GM21528 (cell line): ENCODE measurements around the gene NRG3.
"Not testable (repeated sequence)": the region's sequence is repeated elsewhere in the genome, so short reads cannot be mapped to it uniquely, and the experiment has no call there.

Experiments used
- ATAC-seq: cut with Tn5 transposase; IDR thresholded peaks from one replicate; pipeline ENCODE4 v1.9.1; 2021; ENCODE audit warnings: mild to moderate bottlenecking, moderate library complexity; ENCODE audit not compliant: unreplicated experiment, low FRiP score

NRG3 gene

GRCh38 chr10:82267014-82267413 is 392.0 kb downstream of the NRG3 start:
- ATAC-seq: no peak

- no peak for ATAC-seq
Measured at GRCh38 chr10:82267465-82267864, 392.5 kb downstream of the NRG3 start.

GRCh38 chr10:82267960-82268359 is 393.0 kb downstream of the NRG3 start:
- no peak for ATAC-seq

DNA sequence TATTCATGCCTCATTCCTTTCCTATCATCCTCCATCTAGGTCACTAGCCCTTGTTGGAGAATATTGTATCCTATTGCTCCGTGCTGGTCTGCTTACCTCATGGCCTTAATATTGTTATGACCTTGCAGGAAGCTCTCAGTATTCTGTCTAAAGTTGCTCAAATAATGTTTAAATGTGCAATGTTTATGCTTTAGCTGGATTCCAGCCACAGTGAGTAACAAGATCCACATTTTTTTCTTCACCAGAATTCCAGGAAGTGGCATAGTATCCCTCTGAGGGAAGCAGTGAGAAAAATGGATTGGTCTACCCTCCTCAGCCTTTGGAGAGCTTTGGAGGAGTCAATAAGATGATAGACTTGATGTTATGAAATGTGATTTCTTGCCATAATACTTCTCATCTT is 402.6 kb downstream of the NRG3 start:
- ATAC-seq: no peak

DNA sequence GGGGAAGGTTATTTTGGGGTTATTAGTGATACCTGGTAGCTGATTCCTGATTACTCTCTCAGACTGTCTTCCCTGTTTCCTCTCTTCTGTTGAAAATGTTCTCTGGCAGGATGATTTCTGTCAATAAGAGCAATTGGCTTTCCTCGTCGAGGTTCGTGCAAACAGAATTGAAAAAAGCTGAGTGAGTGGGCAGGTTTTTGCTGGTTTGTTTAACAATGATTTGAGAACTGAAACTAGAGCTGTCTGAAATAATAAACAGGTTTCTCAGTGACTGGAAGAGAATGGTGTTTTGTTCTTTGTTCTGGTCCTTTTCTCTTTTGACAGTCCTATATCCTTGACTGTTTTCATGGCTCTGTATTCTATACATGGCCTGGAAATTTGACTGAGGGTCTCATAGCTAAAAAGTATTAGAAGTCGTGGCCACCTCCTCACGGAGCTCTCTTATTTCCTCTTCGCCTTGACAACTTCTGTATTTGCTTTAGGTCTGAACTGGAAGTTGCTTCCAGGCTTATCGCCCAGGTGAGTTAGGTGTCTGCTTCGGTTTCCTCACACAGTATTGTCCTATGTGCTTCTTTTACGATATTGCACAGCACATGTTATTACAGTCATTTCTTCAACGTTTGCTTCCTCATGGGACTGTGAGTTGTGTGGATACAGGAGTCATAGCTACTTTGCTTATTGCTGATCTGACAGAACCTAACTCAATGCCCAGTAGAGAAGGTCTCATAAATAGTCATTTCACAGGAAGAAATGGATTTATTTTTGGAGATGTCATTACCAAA is 403.6 kb downstream of the NRG3 start:
- no peak for ATAC-seq

DNA sequence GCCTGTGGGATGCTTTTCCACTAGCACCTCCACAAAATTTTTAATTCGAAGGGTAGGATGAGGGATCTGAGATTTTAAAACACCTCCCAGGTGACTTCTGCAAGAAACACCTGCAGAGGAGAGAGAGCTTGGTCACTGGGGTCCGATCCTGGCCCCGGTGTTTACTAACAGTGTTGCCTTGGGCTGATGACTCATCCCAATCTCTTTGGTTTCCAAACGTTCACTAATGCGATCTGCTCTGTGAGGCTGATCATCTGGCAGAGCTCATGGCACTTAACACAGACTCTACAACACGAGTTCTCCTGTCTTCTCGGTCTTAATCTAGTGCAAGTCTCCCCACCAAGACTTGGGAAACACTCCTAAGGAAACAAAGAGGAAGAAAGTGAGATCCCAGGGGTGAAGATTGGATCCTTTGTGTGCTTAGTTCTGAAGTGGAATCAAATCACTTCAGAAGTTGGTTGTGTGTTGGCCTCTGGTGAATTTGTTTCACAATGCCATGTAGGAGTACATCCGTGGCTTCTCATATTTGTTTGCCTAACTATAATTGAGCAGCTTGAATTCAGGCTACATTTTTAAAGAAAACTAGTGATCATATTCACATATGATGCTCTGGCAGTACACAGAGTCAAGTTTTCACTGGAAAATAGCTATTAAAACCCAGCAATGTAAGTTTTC is 407.9 kb downstream of the NRG3 start:
- ATAC-seq: no peak

DNA sequence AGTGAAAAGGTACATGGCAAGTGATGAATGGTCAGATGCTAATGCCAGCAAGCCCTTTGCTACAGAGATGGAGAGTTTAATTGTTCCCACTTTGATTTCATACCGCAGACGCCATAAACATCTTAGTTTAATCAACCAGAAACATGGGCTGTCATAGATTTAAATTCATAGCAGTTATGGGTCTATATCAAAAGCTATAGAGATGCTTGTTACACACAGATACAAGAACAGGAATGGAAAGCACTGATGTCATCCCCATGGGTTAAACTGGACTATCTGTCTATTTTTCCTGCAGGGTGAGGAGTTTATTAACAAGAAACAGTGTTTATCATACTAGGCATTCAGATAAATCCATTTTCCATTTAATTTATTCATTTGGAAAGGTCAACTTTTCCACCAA is 409.2 kb downstream of the NRG3 start:
- ATAC-seq: no peak

DNA sequence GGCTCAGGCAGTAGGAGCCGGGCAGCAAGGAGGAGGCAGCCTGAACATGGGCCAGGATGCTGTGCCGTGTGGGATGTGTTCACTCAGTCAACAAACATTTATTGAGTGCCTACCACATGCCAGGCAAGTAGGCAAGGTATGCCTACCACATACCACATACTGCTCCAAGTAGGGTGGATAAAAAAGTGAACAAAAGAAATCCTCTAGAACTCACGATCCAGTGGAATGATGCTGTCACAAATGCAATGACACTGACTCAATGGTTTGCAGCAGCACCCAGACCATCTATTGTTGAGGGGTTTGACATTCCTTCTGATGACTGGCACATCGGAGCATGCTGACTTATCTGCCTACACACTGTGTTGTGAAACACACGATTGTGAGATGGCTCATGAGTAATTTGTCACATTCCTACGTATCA is 413.5 kb downstream of the NRG3 start:
- no peak for ATAC-seq

DNA sequence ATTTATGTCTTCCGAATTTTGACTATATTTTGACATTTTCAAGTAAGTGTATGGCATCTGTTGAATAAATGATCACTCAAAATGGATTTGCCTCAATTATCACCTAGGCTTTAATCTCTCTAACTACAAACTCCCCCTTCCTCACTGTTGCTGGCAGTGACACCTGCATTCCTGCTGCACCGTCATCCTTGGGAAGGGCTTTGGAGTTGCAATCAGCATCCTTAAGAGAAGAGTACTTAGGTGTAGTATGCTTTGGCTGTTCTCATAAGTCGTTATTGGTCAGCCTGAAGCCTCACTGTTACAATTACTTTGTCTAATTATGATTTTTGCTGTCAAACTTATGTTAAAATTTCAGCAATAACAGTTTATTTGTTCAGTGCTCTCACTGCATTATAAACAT is 415.0 kb downstream of the NRG3 start:
- no peak for ATAC-seq

- ATAC-seq: no peak
Measured at GRCh38 chr10:82294874-82295378, 419.9 kb downstream of the NRG3 start.

DNA sequence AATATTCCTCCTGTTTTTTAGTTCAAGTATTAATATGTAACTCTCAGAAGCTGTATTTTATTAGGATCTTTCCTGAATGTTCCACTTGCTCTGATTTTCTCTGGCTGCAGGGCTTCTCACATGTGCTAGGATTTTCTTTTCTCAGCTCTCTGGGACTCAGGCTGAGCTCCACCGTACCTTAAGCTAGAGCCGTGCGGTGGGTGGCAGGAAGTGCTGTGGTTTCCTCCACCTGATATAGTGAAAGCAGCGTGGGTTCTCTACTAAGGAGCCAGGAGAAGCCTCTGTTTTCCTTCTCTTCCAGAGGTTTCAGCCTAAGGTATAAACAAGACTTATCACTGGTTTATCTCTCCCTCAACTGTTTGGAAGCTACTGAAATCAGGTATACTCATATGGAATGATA is 433.6 kb downstream of the NRG3 start:
- ATAC-seq: no peak

GRCh38 chr10:82310839-82311238 is 435.8 kb downstream of the NRG3 start:
- ATAC-seq: no peak

GRCh38 chr10:82313401-82313800 is 438.4 kb downstream of the NRG3 start:
- no peak for ATAC-seq

- no peak for ATAC-seq
Measured at GRCh38 chr10:82318534-82318933, 443.5 kb downstream of the NRG3 start.

GRCh38 chr10:82319074-82319473 is 444.1 kb downstream of the NRG3 start:
- no peak for ATAC-seq

GRCh38 chr10:82319562-82319961 is 444.6 kb downstream of the NRG3 start:
- ATAC-seq: no peak

DNA sequence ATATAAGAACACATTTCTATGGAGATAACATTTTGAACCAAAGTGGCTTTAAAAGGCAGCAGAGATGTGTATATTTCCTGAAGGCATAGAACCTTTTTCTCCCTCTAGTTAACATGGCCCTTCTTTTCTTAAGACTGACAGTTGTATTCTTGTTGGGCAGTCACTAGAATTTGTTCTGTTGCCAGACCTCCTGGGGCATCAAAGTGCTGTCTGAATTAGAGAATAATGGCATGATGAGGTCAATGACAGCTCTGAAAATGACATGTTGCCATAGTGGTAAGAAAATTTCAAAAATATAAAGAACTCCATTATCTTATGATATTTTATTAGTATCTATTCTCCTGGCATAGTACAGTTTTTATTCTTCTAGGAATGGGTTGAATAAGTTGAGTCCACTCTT is 446.7 kb downstream of the NRG3 start:
- no peak for ATAC-seq

DNA sequence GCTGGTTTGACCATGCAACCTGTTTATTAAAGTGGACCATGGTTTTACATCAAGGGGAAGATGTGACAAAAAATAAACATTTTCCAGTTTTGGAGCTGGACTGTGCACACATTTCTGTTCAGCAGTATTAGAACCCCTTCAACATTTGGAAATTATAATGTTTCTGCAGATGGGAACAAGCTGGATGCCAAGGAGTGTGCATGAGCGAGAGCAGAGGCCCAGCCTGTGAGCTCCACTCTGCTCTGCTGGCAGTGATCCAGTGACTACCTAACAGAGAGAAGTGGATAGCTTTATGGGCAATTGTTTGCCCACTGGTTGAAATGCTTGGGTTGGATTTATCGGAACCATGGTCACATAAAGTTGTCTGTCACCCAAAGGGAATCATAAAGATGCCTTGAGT is 456.7 kb downstream of the NRG3 start:
- no peak for ATAC-seq

DNA sequence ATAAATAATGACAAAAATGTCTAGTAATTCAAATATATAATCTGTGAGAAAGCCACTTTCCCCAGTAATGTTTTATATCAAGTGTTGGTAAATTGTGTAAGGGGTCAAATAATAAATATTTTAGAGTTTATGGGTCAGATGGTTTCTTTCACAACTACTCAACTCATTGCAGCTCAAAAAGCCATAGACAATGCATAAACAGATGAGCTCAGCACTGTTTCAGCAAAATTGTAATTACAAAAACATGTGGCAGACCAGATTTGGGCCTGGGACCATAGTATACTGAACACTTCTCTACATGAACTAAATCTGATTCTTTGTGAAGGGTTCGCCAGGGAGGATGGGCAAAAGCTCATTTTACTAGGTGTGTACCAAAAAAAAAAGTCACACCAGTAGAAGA is 460.8 kb downstream of the NRG3 start:
- no peak for ATAC-seq

- no peak for ATAC-seq
Measured at GRCh38 chr10:82340166-82340565, 465.2 kb downstream of the NRG3 start.

DNA sequence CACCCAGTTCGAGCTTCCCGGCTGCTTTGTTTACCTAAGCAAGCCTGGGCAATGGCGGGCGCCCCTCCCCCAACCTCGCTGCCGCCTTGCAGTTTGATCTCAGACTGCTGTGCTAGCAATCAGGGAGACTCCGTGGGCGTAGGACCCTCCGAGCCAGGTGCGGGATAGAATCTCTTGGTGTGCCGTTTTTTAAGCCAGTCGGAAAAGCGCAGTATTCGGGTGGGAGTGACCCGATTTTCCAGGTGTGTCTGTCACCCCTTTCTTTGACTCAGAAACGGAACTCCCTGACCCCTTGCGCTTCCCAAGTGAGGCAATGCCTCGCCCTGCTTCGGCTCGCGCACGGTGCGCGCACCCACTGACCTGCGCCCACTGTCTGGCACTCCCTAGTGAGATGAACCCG is 474.6 kb downstream of the NRG3 start:
- ATAC-seq: not testable (repeated sequence)

GRCh38 chr10:82353381-82353780 is 478.4 kb downstream of the NRG3 start:
- ATAC-seq: no peak
